GM18526 (cell line): ENCODE results near the gene ZNF680.

Experiments used
- POLR2A ChIP-seq: IDR thresholded peaks from 3 replicates; pipeline ENCODE4 v1.6.1; 2011; ENCODE audit not compliant: insufficient read length; ENCODE audit errors: extremely low read depth

The ZNF680 gene

GRCh38 chr7:64562626-64563278 lies at the start of gene ZNF680:
TSS of gene ZNF680 (minus strand) at chr7:64563071. CDS start at chr7:64562954, 117 bp downstream.
- TF ChIP-seq POLR2A: peak; percentile 69

GRCh38 chr7:64612452-64612851 lies 49.6 kb upstream of the ZNF680 start:
- no peak for TF ChIP-seq POLR2A

- TF ChIP-seq POLR2A: no peak
Observed at GRCh38 chr7:64611717-64612116, 48.8 kb upstream of the ZNF680 start.

- no peak for TF ChIP-seq POLR2A
Observed at GRCh38 chr7:64610997-64611396, 48.1 kb upstream of the ZNF680 start.

- no peak for TF ChIP-seq POLR2A
Observed at GRCh38 chr7:64608116-64608910, 45.4 kb upstream of the ZNF680 start.

- no peak for TF ChIP-seq POLR2A
Observed at GRCh38 chr7:64606385-64606784, 43.5 kb upstream of the ZNF680 start.

- no peak for TF ChIP-seq POLR2A
Observed at GRCh38 chr7:64603271-64603670, 40.4 kb upstream of the ZNF680 start.

- no peak for TF ChIP-seq POLR2A
Observed at GRCh38 chr7:64602518-64602917, 39.6 kb upstream of the ZNF680 start.

- TF ChIP-seq POLR2A: no peak
Observed at GRCh38 chr7:64602086-64602485, 39.2 kb upstream of the ZNF680 start.

GRCh38 chr7:64599359-64599758 lies 36.5 kb upstream of the ZNF680 start:
- no peak for TF ChIP-seq POLR2A

- no peak for TF ChIP-seq POLR2A
Observed at GRCh38 chr7:64590971-64591370, 28.1 kb upstream of the ZNF680 start.

- TF ChIP-seq POLR2A: no peak
Observed at GRCh38 chr7:64581926-64582894, 19.3 kb upstream of the ZNF680 start.

GRCh38 chr7:64581391-64581790 lies 18.5 kb upstream of the ZNF680 start:
- no peak for TF ChIP-seq POLR2A

GRCh38 chr7:64574540-64575099 lies 11.7 kb upstream of the ZNF680 start:
- TF ChIP-seq POLR2A: no peak

- no peak for TF ChIP-seq POLR2A
Observed at GRCh38 chr7:64562256-64562625, 630 bp downstream of the ZNF680 start.

- no peak for TF ChIP-seq POLR2A
Observed at GRCh38 chr7:64559206-64559605, 3.7 kb downstream of the ZNF680 start.

GRCh38 chr7:64558781-64559180 lies 4.1 kb downstream of the ZNF680 start:
- no peak for TF ChIP-seq POLR2A
